ENCODE measurements around the gene ELFN2.

DNA sequence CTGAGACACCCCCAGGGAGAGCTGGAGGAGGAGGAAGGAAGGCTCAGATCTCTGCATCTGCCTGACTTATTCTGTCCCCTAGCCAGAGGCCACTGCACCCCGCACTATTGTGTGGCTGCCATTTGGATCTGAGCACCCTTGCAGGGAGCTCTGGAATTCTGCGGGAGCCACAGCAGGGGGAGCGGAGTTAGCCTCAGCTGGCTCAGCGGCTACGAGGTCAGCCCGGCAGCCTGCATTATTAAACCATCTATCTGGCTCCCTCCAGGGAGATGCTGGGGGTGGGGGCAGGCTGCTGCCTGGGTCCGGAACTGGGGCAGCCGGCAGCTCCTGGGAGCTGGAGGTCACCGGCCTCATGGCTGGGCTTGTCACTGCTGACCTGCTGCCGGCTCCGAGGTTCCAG is 6.5 kb upstream of the ELFN2 start:
- TF ChIP-seq CTCF (IDR thresholded peaks at IDR 0.05; ENCODE audit: low read depth, low read length, missing input control) (no peak), EGR1 (IDR thresholded peaks at IDR 0.05; ENCODE audit: low read depth in 2 of 2) (no peak), FOXA1 (IDR thresholded peaks at IDR 0.05) (no peak), TAF1 (conservative IDR thresholded peaks at IDR 0.05) (no peak), JUND (IDR thresholded peaks at IDR 0.05) (no peak), HNF4G (IDR thresholded peaks at IDR 0.05) (no peak), RAD21 (IDR thresholded peaks at IDR 0.05) (no peak), REST (IDR thresholded peaks at IDR 0.05) (no peak), YY1 (IDR thresholded peaks at IDR 0.05) (no peak), MAX (IDR thresholded peaks at IDR 0.05) (no peak)
- TF ChIP-seq, protein P1, sequence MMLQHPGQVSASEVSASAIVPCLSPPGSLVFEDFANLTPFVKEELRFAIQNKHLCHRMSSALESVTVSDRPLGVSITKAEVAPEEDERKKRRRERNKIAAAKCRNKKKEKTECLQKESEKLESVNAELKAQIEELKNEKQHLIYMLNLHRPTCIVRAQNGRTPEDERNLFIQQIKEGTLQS (IDR thresholded peaks at IDR 0.05) = no peak

Measured in liver (tissue), 3 donors.